Kidney (tissue), 14 donors: ENCODE measurements around the gene GNGT1. TPM values are rescaled to one million over a fixed set of nuclear protein-coding genes. Genes with fewer than 3 reads are reported as not detected.

ENCODE experiments used
- DNase-seq, 5 donors: peaks; one replicate each; pipeline ENCODE4 v3.0.0-alpha.2; 2013 to 2020
- FAIRE-seq: peaks from 2 replicates; lab custom pipeline; 2012; peaks lifted over from hg19 to GRCh38; lab: Jason Lieb, UNC
- H3K27ac ChIP-seq, 2 donors: one replicate each; pipeline ENCODE4 v1.7.0; 2013; ENCODE audit warnings: low read depth in 2 of 2, low read length in 2 of 2, inconsistent platforms in 1 of 2
- H3K27me3 ChIP-seq: one replicate; pipeline ENCODE4 v1.7.1; 2013; ENCODE audit warnings: low read length, inconsistent platforms; ENCODE audit not compliant: control insufficient read depth, insufficient read depth
- H3K36me3 ChIP-seq, 3 donors: one replicate each; pipeline versions ENCODE4 v1.7.0 to v1.7.1; 2013; ENCODE audit warnings: low read length in 3 of 3, control low read depth in 1 of 3, inconsistent platforms in 1 of 3; ENCODE audit not compliant: insufficient read depth in 3 of 3, control insufficient read depth in 2 of 3
- H3K4me1 ChIP-seq, 3 donors: one replicate each; pipeline versions ENCODE4 v1.7.0 to v1.7.1; 2013; ENCODE audit warnings: low read length in 3 of 3, inconsistent platforms in 1 of 3, low read depth in 1 of 3; ENCODE audit not compliant: control insufficient read depth in 2 of 3, insufficient read depth in 2 of 3
- H3K4me3 ChIP-seq, 3 donors: one replicate each; pipeline versions ENCODE4 v1.7.0 to v1.8.1; 2013; ENCODE audit warnings: low read length in 3 of 3, control low read depth in 1 of 3, inconsistent platforms in 1 of 3
- H3K9ac ChIP-seq, 3 donors: one replicate each; pipeline versions ENCODE4 v1.7.0 to v1.7.1; 2013; ENCODE audit warnings: low read length in 3 of 3, control low read depth in 1 of 3, inconsistent platforms in 1 of 3
- H3K9me3 ChIP-seq, 3 donors: one replicate each; pipeline versions ENCODE4 v1.7.0 to v1.7.1; 2013; ENCODE audit warnings: low read length in 3 of 3, control low read depth in 1 of 3, inconsistent platforms in 1 of 3; ENCODE audit not compliant: control insufficient read depth in 2 of 3, insufficient read depth in 1 of 3
- CTCF ChIP-seq: IDR thresholded peaks from 3 replicates; pipeline ENCODE4 v1.5.1; 2012; ENCODE audit warnings: mild to moderate bottlenecking, moderate library complexity, borderline replicate concordance; ENCODE audit not compliant: insufficient read depth; ENCODE audit errors: extremely low read depth
- intact Hi-C: fragments of 100-400 bp; cut with DNase I; formaldehyde crosslinking; loops from one replicate; pipeline ENCODE4 v1.11.1; 2022
- polyA plus RNA-seq: library from polyadenylated mRNA; stranded (reverse); fragments of 350-450 nt; fragmentation: Illumina TruSeq; extraction: RNeasy Lipid Tissue Mini Kit (QIAGEN cat#74804); gene quantifications from one replicate; pipeline ENCODE4 v1.2.3, GENCODE V29; 2014; ENCODE audit warnings: low read depth, low replicate concordance; ENCODE audit not compliant: insufficient read depth
- total RNA-seq: library from RNA; stranded (reverse); fragmentation: NEBNext Ultra II Directional; extraction: Animal tissue kit (Norgen Biotek cat#: 25700); gene quantifications from one replicate; pipeline ENCODE4 v1.2.1, GENCODE V29; 2021
- donor health status: control.
- donor health status: control.
- donor health status: control.
- donor health status: control.
- donor health status: control.
- donor health status: DM: yes; HTN: yes; CAD: no.
- donor health status: Normal renal cell carcinoma (clear cell type).

The GNGT1 gene
- total and polyA plus RNA-seq, 2 donors from 2014 or later: 0.35 TPM; not detected in 1

- no peak for FAIRE-seq
Measured at GRCh38 chr7:93945756-93946535, 39.6 kb downstream of the GNGT1 start.

DNA sequence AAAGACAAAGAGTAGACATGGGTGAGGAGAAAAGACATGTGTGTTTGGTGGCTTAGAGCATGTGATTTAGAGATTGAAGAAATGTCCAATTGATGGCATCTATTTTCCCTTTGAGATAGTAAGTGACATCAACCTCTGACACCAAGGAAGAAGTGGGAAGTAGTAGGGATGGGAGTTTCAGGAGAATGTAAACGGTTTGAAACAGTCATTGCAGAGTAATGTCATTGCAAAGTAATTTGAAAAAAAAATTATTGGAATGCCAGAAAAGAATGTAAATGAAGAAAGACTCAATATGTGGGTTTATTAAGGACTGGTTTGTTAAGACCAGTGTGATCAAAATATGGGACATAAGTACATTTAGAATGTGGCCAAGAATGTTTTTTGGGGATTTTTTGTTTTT, 41.7 kb downstream of the GNGT1 start:
- H3K9me3 ChIP-seq: no peaks in the 10 kb centered on the region
- no peak overlapping the region for H3K4me3 ChIP-seq
- intact Hi-C loops: no loop called here
- no peak for FAIRE-seq
- H3K9ac ChIP-seq: no peak overlapping the region
- H3K36me3 ChIP-seq: no peaks in the 10 kb centered on the region
- no peak overlapping the region for H3K27ac ChIP-seq
- H3K4me1 ChIP-seq: no peaks in the 10 kb centered on the region
- no peak for TF ChIP-seq CTCF
- DNase-seq: no peak
- H3K27me3 ChIP-seq: no peaks in the 10 kb centered on the region

More at GRCh38 chr7:93945756-93946535, 39.6 kb downstream of the GNGT1 start:
- Histone ChIP-seq H3K4me3 (no peak overlapping the region), H3K9me3 (no peaks in the 10 kb centered on the region), H3K4me1 (no peaks in the 10 kb centered on the region), H3K36me3 (no peaks in the 10 kb centered on the region), H3K9ac (no peak overlapping the region), H3K27ac (no peak overlapping the region), H3K27me3 (no peaks in the 10 kb centered on the region)
- no peak for TF ChIP-seq CTCF
- intact Hi-C loops: no loop called here
- no peak for DNase-seq

DNA sequence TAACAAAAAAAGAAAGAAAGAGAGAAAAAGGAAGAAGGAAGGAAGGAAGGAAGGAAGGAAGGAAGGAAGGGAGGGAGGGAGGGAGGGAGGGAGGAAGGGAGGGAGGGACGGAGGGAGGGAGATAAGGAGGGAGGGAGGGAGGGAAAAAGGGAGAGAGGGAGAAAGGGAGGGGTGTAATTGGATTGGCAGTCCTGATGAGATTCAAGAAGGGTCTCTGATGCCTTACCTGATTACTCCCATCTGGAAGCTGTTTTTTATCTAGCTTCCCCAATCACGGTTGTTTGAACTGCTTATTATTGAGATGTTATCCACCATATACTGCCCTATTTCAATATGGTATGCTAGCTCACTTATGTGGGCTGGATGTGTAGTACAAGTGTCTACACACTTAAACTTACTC, 42.5 kb downstream of the GNGT1 start:
- H3K27me3 ChIP-seq: no peaks in the 10 kb centered on the region
- no peak overlapping the region for H3K4me3 ChIP-seq
- H3K9ac ChIP-seq: no peak overlapping the region
- FAIRE-seq (no peak), DNase-seq (no peak)
- no peak overlapping the region for H3K27ac ChIP-seq
- TF ChIP-seq CTCF: no peak
- no peaks in the 10 kb centered on the region for H3K4me1 ChIP-seq
- no peaks in the 10 kb centered on the region for H3K9me3 ChIP-seq
- H3K36me3 ChIP-seq: no peaks in the 10 kb centered on the region
- intact Hi-C loops: no loop called here
